ENCODE data around the gene REPS1.

GRCh38 chr6:138979365-138979764, 8.7 kb downstream of the REPS1 start:
- TF ChIP-seq CTCF (IDR thresholded peaks at IDR 0.05) (no peak), POLR2A (IDR thresholded peaks at IDR 0.05) (no peak), POLR2AphosphoS5 (IDR thresholded peaks at IDR 0.05) (no peak)

All from transverse colon (tissue), 4 donors.